Omental fat pad (tissue), 4 donors: ENCODE results near the gene NEDD8. TPM values are rescaled to one million over a fixed set of nuclear protein-coding genes. Genes with fewer than 3 reads are reported as not detected.

Source experiments
- ATAC-seq: fragments of 150-250 bp; one replicate; pipeline ENCODE4 v1.9.1; 2016; ENCODE audit warnings: mild to moderate bottlenecking, moderate library complexity; ENCODE audit not compliant: low FRiP score
- DNase-seq: peaks from one replicate; pipeline ENCODE4 v3.0.0-alpha.2; 2019; ENCODE audit warnings: low spot score
- total RNA-seq, 4 donors: library from RNA; depleted of rRNA; stranded (reverse); fragments of >200 nt; gene quantifications; one replicate each; pipeline ENCODE4 v1.1.0, GENCODE V29; 2016
- TF ChIP-seq, protein P1 (sequence below), 3 donors: fragments of 450-650 bp; IDR thresholded peaks; one replicate each; pipeline ENCODE4 v1.5.1; 2016 to 2017; ENCODE audit warnings: antibody characterized with exemption in 3 of 3, mild to moderate bottlenecking in 3 of 3, moderate library complexity in 2 of 3

The NEDD8 gene
- total RNA-seq, 4 donors from 2014 or later, result 98.4 to 184 (median 126) TPM

DNA sequence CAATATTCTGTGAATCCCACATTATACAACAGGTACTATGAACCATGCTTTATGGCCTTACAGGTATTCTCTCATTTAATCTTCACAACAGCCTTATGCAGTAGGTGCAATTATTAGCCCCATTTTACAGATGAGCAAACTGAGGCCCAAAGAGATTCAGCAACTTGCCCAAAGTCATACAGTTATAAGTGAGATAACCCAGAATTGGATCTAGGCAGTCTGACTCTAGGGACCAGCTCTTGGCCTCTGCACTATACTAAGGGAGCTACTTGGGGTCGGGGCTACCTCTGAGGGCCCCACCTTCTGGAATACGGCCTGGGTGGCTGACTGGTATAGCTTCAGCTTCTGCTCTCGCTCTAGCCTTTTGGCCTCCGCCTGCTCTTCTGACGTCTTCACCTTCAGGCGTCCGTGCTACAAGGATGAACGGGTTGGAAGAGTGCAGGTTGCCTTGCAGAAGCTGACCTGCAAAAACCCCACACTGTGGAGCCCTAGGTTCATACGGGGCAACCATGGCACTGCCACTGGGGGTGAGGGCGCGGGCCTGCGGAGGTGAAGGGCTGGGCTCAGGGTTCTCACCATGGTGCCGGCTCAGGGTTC, 38.5 kb upstream of the NEDD8 start:
- no peak for DNase-seq
- ATAC-seq, result peak; percentile 7
- TF ChIP-seq, protein P1, sequence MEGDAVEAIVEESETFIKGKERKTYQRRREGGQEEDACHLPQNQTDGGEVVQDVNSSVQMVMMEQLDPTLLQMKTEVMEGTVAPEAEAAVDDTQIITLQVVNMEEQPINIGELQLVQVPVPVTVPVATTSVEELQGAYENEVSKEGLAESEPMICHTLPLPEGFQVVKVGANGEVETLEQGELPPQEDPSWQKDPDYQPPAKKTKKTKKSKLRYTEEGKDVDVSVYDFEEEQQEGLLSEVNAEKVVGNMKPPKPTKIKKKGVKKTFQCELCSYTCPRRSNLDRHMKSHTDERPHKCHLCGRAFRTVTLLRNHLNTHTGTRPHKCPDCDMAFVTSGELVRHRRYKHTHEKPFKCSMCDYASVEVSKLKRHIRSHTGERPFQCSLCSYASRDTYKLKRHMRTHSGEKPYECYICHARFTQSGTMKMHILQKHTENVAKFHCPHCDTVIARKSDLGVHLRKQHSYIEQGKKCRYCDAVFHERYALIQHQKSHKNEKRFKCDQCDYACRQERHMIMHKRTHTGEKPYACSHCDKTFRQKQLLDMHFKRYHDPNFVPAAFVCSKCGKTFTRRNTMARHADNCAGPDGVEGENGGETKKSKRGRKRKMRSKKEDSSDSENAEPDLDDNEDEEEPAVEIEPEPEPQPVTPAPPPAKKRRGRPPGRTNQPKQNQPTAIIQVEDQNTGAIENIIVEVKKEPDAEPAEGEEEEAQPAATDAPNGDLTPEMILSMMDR (IDR thresholded peaks at IDR 0.05), result no peak

DNA sequence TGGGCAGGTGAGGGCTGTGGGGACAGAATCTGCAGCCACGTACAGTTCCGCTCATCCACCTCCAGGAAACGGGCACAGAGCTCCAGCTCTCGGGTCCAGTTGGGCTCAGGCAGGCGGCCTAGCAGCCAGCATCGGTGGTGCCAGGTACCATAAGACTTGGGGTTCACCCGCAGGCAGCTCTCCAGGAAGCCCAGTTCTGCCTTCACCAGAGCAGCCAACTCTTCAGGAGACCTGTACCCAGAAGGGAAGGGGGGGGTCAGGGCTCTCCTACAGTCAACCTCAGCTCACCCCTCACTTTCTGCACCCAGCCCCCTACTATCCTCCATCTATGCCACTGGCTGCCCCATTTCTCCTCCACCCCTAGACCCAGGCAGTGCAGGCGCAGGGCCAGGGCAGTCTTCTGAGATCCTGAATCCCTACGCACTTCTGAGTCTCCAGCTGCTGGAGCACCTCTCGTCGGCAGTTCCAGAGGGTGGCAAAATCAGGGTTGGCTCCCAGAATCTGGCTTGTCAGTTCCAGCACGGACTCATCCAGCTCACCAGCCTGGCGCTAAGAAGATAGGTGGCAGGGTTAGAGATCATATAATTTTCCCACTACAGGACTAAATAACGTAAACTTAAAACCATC, 37.9 kb upstream of the NEDD8 start:
- no peak for ATAC-seq
- no peak for DNase-seq
- TF ChIP-seq, protein P1 (IDR thresholded peaks at IDR 0.05), result no peak

DNA sequence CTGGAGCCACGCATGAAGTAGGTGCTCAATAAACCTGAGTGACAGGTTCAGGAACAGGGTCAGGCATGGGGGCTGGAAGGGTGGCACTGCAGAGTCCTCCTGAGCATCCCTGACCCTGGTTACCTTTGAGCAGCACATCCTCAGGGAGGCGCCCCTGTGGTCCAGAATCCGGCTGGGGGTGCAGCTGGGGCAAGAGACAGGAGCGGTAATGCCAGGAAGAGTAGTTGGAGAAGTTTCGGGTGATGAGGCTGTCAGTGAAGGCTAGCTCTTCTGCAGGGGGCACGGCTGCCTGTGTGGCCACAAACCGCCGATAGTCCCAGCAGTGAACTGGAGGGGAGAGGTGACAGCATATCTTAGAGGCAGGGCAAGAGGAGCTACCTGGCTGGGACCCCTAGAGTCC, 37.2 kb upstream of the NEDD8 start:
- DNase-seq (no peak), ATAC-seq (no peak)
- TF ChIP-seq, protein P1 (IDR thresholded peaks at IDR 0.05), result no peak

DNA sequence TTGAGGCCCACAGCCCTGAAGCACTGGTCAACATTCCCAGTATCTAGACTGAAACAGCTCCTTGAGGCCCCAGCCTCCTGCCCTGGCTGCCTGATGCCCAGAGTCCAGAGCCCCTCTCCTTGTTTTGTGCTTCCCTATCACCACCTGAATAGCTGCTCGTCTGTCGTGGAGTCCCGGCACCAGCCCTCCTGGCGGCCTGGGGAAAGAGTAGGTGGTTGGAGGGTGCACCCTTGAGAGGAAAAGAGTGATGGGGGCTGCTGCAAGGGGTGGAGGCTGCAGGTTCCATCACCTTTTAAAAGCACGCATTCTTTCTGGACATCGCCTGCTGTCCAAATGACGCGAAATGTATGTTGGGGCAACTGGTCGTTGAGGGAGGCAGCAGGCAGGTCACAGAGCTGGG, 36.1 kb upstream of the NEDD8 start:
- TF ChIP-seq, protein P1 (IDR thresholded peaks at IDR 0.05), result no peak
- DNase-seq (no peak), ATAC-seq (no peak)

DNA sequence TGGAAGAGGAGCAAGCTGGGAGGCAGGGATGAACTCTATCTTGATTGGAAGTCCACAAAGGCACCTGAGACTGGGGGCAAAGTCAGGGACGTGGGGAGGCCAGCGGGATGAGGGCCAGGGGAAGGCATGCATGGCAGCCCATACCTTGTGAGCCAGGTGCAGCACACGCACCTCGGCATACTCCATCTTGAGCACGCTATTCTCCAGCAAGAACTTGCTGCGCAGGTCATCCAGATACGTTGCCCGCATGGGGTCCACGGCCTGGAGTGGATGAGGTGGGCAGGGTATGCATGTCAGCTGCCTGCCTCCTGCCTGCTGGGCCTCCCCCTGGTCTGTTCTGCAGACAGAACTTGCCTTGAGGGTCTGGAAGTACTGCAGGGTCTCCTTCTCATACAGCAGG, 35.3 kb upstream of the NEDD8 start:
- DNase-seq (no peak), ATAC-seq (no peak)
- TF ChIP-seq, protein P1 (IDR thresholded peaks at IDR 0.05), result no peak

DNA sequence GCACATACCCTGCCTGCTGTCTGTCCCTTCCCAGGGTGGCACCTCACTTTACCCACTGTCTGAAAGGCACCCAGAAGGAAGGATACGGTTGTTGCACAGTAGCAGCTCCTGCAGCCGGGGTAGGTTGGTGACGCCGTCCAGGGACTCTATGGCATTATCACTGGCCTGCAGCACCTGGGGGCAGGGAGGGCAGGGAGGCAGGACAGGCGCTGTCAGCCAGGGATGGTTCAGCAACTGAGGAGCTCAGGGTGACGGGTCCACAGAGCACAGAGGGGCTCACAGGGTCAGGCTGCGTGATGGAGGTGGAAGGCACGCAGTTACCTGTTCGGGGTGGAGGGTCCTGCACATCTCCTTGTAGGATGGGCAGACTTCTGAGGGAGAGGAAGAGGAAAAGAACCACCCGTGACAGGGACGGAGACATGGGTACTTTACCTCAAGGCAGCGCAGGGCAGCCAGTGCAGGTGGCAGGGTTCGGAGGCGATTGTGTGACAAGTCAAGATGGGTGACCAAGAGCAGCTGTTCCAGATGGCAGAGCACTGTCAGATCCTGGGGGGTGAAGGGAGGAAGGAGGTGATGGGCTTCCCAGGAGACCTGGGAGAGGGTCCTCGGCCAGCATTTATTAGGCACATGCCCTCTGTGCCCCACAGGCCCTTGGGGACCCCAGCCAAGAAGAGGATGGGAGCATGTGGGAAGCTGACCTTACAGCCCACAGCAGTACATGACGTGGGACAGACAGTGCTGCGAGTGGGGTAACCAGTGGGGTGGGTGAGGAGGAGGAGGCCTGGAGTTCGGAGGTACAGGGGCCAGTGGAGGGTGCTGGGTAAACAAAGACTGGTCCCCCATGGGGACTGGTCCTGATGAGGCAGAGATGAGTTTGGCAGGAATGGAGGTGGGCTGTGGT, 34.4 kb upstream of the NEDD8 start:
- ATAC-seq, result no peak
- DNase-seq, result no peak
- TF ChIP-seq, protein P1 (IDR thresholded peaks at IDR 0.05), result no peak
